AG04450 (cell line): Measurements from ENCODE around the gene LRRC36. TPM values are rescaled to one million over a fixed set of nuclear protein-coding genes. Genes with fewer than 3 reads are reported as not detected.

Source experiments
- CTCF ChIA-PET: fragments of 300-600, 350-600 bp; formaldehyde crosslinking; extraction: SDS; loops from one replicate; lab custom pipeline; 2022; ENCODE audit warnings: antibody characterized with exemption, inconsistent platforms; lab: Charles Lee
- POLR2A ChIA-PET: fragments of 350-600 bp; formaldehyde crosslinking; extraction: SDS; loops from one replicate; lab custom pipeline; 2021; ENCODE audit warnings: antibody characterized with exemption, inconsistent platforms; lab: Yijun Ruan, JAX
- DNase-seq: peaks from one replicate; pipeline ENCODE4 v3.0.0-alpha.2; 2011; ENCODE audit warnings: low read depth, low spot score
- H3K27ac ChIP-seq: one replicate; pipeline ENCODE4 v1.5.1; 2012; ENCODE audit warnings: low read depth, low read length, control low read depth
- H3K27me3 ChIP-seq: one replicate; pipeline ENCODE4 v1.6.0; 2012; ENCODE audit warnings: low read length; ENCODE audit not compliant: control insufficient read depth, insufficient read depth
- H3K4me3 ChIP-seq: 2 replicates; pipeline ENCODE4 v1.5.1; 2011; ENCODE audit warnings: mild to moderate bottlenecking, low read depth, low read length, control low read depth
- H3K9me3 ChIP-seq: 2 replicates; pipeline ENCODE4 v1.5.1; 2012; ENCODE audit warnings: low read length; ENCODE audit not compliant: control insufficient read depth, insufficient read depth
- CTCF ChIP-seq: IDR thresholded peaks from 2 replicates; pipeline ENCODE4 v1.5.1; 2011; ENCODE audit warnings: low read depth, low read length, control low read depth, inconsistent platforms
- polyA plus RNA-seq: library from polyadenylated mRNA; depleted of rRNA; stranded (reverse); fragments of >200 nt; gene quantifications from 2 replicates; pipeline ENCODE4 v1.2.3, GENCODE V29; 2011

LRRC36 gene
- polyA plus RNA-seq, 1 experiment, result 0.41 TPM

- no peak for DNase-seq
- ChIA-PET CTCF (no interaction called here), POLR2A (no interaction called here)
- Histone ChIP-seq H3K4me3 (no peak overlapping the region), H3K9me3 (peaks cover 5% of the 10 kb centered on the region; the same call in 1 of the 2 replicates), H3K27me3 (peaks cover 3% of the 10 kb centered on the region), H3K27ac (no peak overlapping the region)
- TF ChIP-seq CTCF, result no peak
Measured at GRCh38 chr16:67395105-67395457, 68.5 kb downstream of the LRRC36 start.

GRCh38 chr16:67395458-67396158 lies 69.0 kb downstream of the LRRC36 start:
- POLR2A ChIA-PET, result no interaction called here
- H3K9me3 ChIP-seq, result peaks cover 5% of the 10 kb centered on the region; the same call in 1 of the 2 replicates
- H3K4me3 ChIP-seq, result no peak overlapping the region
- CTCF ChIA-PET, result interaction anchor here (0.6 kb wide), 1 partner anchor 102 kb away, joined by 4 read pairs; no protein-coding TSS in a partner anchor
- DNase-seq, result no peak
- TF ChIP-seq CTCF, result no peak
- H3K27me3 ChIP-seq, result peaks cover 3% of the 10 kb centered on the region
- no peak overlapping the region for H3K27ac ChIP-seq

- TF ChIP-seq CTCF, result no peak
- Histone ChIP-seq H3K4me3 (no peak overlapping the region), H3K9me3 (peaks cover 5% of the 10 kb centered on the region; the same call in 1 of the 2 replicates), H3K27me3 (peaks cover 3% of the 10 kb centered on the region), H3K27ac (no peak overlapping the region)
- ChIA-PET CTCF (interaction anchor here (0.6 kb wide), 1 partner anchor 103 kb away, joined by 4 read pairs; no protein-coding TSS in a partner anchor), POLR2A (no interaction called here)
- no peak for DNase-seq
Measured at GRCh38 chr16:67396159-67397035, 69.8 kb downstream of the LRRC36 start.

- ChIA-PET POLR2A (no interaction called here), CTCF (interaction anchor here (2.7 kb wide), 1 partner anchor 137 kb away, joined by 19 read pairs; no protein-coding TSS in a partner anchor)
- H3K9me3 ChIP-seq, result peaks cover 5% of the 10 kb centered on the region; the same call in 1 of the 2 replicates
- no peak overlapping the region for H3K27ac ChIP-seq
- H3K4me3 ChIP-seq, result no peak overlapping the region
- peaks cover 3% of the 10 kb centered on the region for H3K27me3 ChIP-seq
- TF ChIP-seq CTCF, result no peak
- no peak for DNase-seq
Measured at GRCh38 chr16:67397036-67397801, 70.6 kb downstream of the LRRC36 start.
